HepG2 (cell line): Measurements from ENCODE around the gene BMP8A. TPM values are rescaled to one million over a fixed set of nuclear protein-coding genes. Genes with fewer than 3 reads are reported as not detected.

ENCODE experiments used
- BORCS8-MEF2B ChIP-seq: sonication (generic); formaldehyde crosslinking; IDR thresholded peaks from 2 replicates; pipeline ENCODE4 v1.8.0; 2022; ENCODE audit warnings: mild to moderate bottlenecking, missing genetic modification reagents
- DMTF1 ChIP-seq: sonication (generic); formaldehyde crosslinking; IDR thresholded peaks from 2 replicates; pipeline ENCODE4 v1.4.0; 2020; ENCODE audit warnings: mild to moderate bottlenecking, missing genetic modification reagents
- KDM5A ChIP-seq: fragments of 200-600 bp; sonication (generic); IDR thresholded peaks from 2 replicates; pipeline ENCODE4 v1.7.0; 2018; ENCODE audit warnings: antibody characterized with exemption, mild to moderate bottlenecking, low read length, borderline replicate concordance
- MXI1 ChIP-seq: IDR thresholded peaks from 3 replicates; pipeline ENCODE4 v1.6.1; 2012; ENCODE audit warnings: low read depth, low read length, inconsistent platforms, borderline replicate concordance
- RCOR2 ChIP-seq: IDR thresholded peaks from 2 replicates; pipeline ENCODE4 v1.6.1; 2016; ENCODE audit warnings: missing biosample characterization, missing genetic modification reagents
- STAG1 ChIP-seq: sonication (generic); formaldehyde crosslinking; IDR thresholded peaks from 2 replicates; pipeline ENCODE4 v1.4.0; 2020; ENCODE audit warnings: missing genetic modification reagents
- TIGD3 ChIP-seq: sonication (generic); formaldehyde crosslinking; IDR thresholded peaks from 2 replicates; pipeline ENCODE4 v1.5.1; 2020; ENCODE audit warnings: mild to moderate bottlenecking, missing genetic modification reagents, borderline replicate concordance
- ZBTB10 ChIP-seq: sonication (generic); formaldehyde crosslinking; IDR thresholded peaks from 2 replicates; pipeline ENCODE4 v1.4.0; 2020; ENCODE audit warnings: missing genetic modification reagents, borderline replicate concordance
- ZBTB20 ChIP-seq: sonication (generic); formaldehyde crosslinking; IDR thresholded peaks from 2 replicates; pipeline ENCODE4 v1.8.1; 2023; ENCODE audit warnings: missing genetic modification reagents, low read depth, mild to moderate bottlenecking, borderline replicate concordance
- ZFYVE20 ChIP-seq: sonication (generic); formaldehyde crosslinking; IDR thresholded peaks from 2 replicates; pipeline ENCODE4 v1.8.0; 2023; ENCODE audit warnings: low read depth, mild to moderate bottlenecking, moderate library complexity, missing genetic modification reagents, borderline replicate concordance
- ZNF501 ChIP-seq: sonication (generic); formaldehyde crosslinking; IDR thresholded peaks from 2 replicates; pipeline ENCODE4 v1.5.1; 2020; ENCODE audit warnings: mild to moderate bottlenecking, moderate library complexity, missing genetic modification reagents
- ZNF574 ChIP-seq: sonication (generic); formaldehyde crosslinking; IDR thresholded peaks from 2 replicates; pipeline ENCODE4 v1.4.0; 2020; ENCODE audit warnings: missing genetic modification reagents
- ZNF639 ChIP-seq: conservative IDR thresholded peaks from 2 replicates; pipeline ENCODE4 v1.6.1; 2018; ENCODE audit warnings: missing genetic modification reagents
- ZNF816 ChIP-seq: sonication (generic); formaldehyde crosslinking; IDR thresholded peaks from 2 replicates; pipeline ENCODE4 v1.8.0; 2022; ENCODE audit warnings: missing genetic modification reagents, mild to moderate bottlenecking, borderline replicate concordance
- ZNF839 ChIP-seq: sonication (generic); formaldehyde crosslinking; IDR thresholded peaks from 2 replicates; pipeline ENCODE4 v1.4.0; 2020; ENCODE audit warnings: missing genetic modification reagents, mild to moderate bottlenecking, borderline replicate concordance
- ZSCAN25 ChIP-seq: sonication (generic); formaldehyde crosslinking; IDR thresholded peaks from 2 replicates; pipeline ENCODE4 v1.8.0; 2022; ENCODE audit warnings: mild to moderate bottlenecking, missing genetic modification reagents
- polyA plus RNA-seq, 8 experiments: library from polyadenylated mRNA; depleted of rRNA in 3 of 8; stranded (reverse) in 7 of 8; unstranded in 1 of 8; fragments of >200 nt; fragmentation: Illumina TruSeq in 4 of 8; extraction: Trizol in 4 of 8; gene quantifications; 2 replicates each; pipeline versions ENCODE4 v1.2.1 to v1.2.3, GENCODE V29; 2011 to 2016; ENCODE audit warnings: low read depth in 4 of 8, missing spikeins in 1 of 8, mixed read lengths in 1 of 8; ENCODE audit not compliant: insufficient read depth in 1 of 8
- total RNA-seq, 5 experiments: library from RNA; depleted of rRNA; stranded (reverse); fragments of >200 nt; fragmentation: Illumina TruSeq; extraction: Trizol; gene quantifications; 2 replicates each; pipeline ENCODE4 v1.2.3, GENCODE V29; 2016; ENCODE audit warnings: low read depth in 1 of 5

BMP8A gene
- total and polyA plus RNA-seq, 2 of the 13 experiments (the other 11 are each of a cell fraction or from before 2014, with no cell fraction given) = 0.05 TPM; not detected in 1

GRCh38 chr1:39507230-39507928, 15.9 kb downstream of the BMP8A start (continued):
- TF ChIP-seq ZNF574 (0 out of 2 replicates have a peak, but pooled peaks have one; percentile 21), ZBTB10 (CRISPR knock-in tag) (no peak), BORCS8-MEF2B (CRISPR knock-in tag) (no peak), TIGD3 (CRISPR knock-in tag) (no peak), ZNF501 (CRISPR knock-in tag) (0 out of 2 replicates have a peak, but pooled peaks have one; percentile 23), DMTF1 (CRISPR knock-in tag) (no peak), ZNF839 (CRISPR knock-in tag) (no peak), ZNF639 (CRISPR knock-in tag) (no peak), MXI1 (no peak), ZFYVE20 (no peak), KDM5A (no peak), ZBTB20 (CRISPR knock-in tag) (no peak), ZSCAN25 (CRISPR knock-in tag) (no peak), STAG1 (CRISPR knock-in tag) (peak; percentile 53), RCOR2 (CRISPR knock-in tag) (no peak), ZNF816 (CRISPR knock-in tag) (no peak)
